ENCODE data around the gene STXBP6.

GRCh38 chr14:24959791-24960331 is 90.1 kb downstream of the STXBP6 start:
- TF ChIP-seq CTCF (IDR thresholded peaks at IDR 0.05; ENCODE audit: extremely low read depth in 1 of 2, insufficient read depth in 1 of 2, low read depth in 1 of 2, low read length in 2 of 2) (no peak), POLR2AphosphoS5 (IDR thresholded peaks at IDR 0.05; ENCODE audit: insufficient read depth, low read depth, low read length) (no peak), POLR2A (IDR thresholded peaks at IDR 0.05; ENCODE audit: low read depth, low read length) (no peak)

All from endothelial cell of umbilical vein (primary cell).